Measurements from ENCODE around the gene ADD3. TPM values are rescaled to one million over a fixed set of nuclear protein-coding genes. Genes with fewer than 3 reads are reported as not detected.

ADD3 gene
- total RNA-seq, 3 donors from 2014 or later, result 109 to 165 (median 141) TPM

- DNase-seq (peak in 1 of 3 donors; percentile 47), ATAC-seq (peak; percentile 84)
- intact Hi-C loops (cut with DNase I, micrococcal nuclease), result no loop called here
- no peaks in the 10 kb centered on the region for H3K36me3 ChIP-seq (ENCODE audit: low read depth)
- TF ChIP-seq CTCF (IDR thresholded peaks at IDR 0.05), result no peak
- peaks cover 25% of the 10 kb centered on the region for H3K4me1 ChIP-seq (ENCODE audit: low read depth)
- H3K4me3 ChIP-seq, result no peak overlapping the region
- H3K9me3 ChIP-seq, result no peaks in the 10 kb centered on the region
Observed at GRCh38 chr10:110168601-110169481, 161.1 kb downstream of the ADD3 start.

GRCh38 chr10:110169586-110169985 is 161.8 kb downstream of the ADD3 start:
- TF ChIP-seq CTCF (IDR thresholded peaks at IDR 0.05), result no peak
- DNase-seq, result no peak
- H3K4me1 ChIP-seq (ENCODE audit: low read depth), result peaks cover 20% of the 10 kb centered on the region
- H3K9me3 ChIP-seq, result no peaks in the 10 kb centered on the region
- H3K4me3 ChIP-seq, result no peak overlapping the region
- no peak for ATAC-seq
- no peaks in the 10 kb centered on the region for H3K36me3 ChIP-seq (ENCODE audit: low read depth)
- intact Hi-C loops (cut with DNase I, micrococcal nuclease), result no loop called here

- no peaks in the 10 kb centered on the region for H3K36me3 ChIP-seq (ENCODE audit: low read depth)
- no peaks in the 10 kb centered on the region for H3K9me3 ChIP-seq
- intact Hi-C loops (cut with DNase I, micrococcal nuclease), result no loop called here
- DNase-seq (no peak), ATAC-seq (no peak)
- H3K4me1 ChIP-seq (ENCODE audit: low read depth), result peaks cover 20% of the 10 kb centered on the region
- no peak overlapping the region for H3K4me3 ChIP-seq
- no peak for TF ChIP-seq CTCF (IDR thresholded peaks at IDR 0.05)
Observed at GRCh38 chr10:110170142-110170971, 162.6 kb downstream of the ADD3 start.

- no peaks in the 10 kb centered on the region for H3K9me3 ChIP-seq
- H3K36me3 ChIP-seq (ENCODE audit: low read depth), result no peaks in the 10 kb centered on the region
- H3K4me1 ChIP-seq (ENCODE audit: low read depth), result peaks cover 20% of the 10 kb centered on the region
- ATAC-seq (peak; percentile 66), DNase-seq (no peak)
- H3K4me3 ChIP-seq, result no peak overlapping the region
- intact Hi-C loops (cut with DNase I, micrococcal nuclease), result no loop called here
- no peak for TF ChIP-seq CTCF (IDR thresholded peaks at IDR 0.05)
Observed at GRCh38 chr10:110171032-110171431, 163.2 kb downstream of the ADD3 start.

GRCh38 chr10:110172155-110172554 is 164.4 kb downstream of the ADD3 start:
- intact Hi-C loops (cut with DNase I, micrococcal nuclease), result no loop called here
- H3K4me1 ChIP-seq (ENCODE audit: low read depth), result peaks cover 20% of the 10 kb centered on the region
- no peak overlapping the region for H3K4me3 ChIP-seq
- H3K9me3 ChIP-seq, result no peaks in the 10 kb centered on the region
- ATAC-seq (no peak), DNase-seq (no peak)
- no peaks in the 10 kb centered on the region for H3K36me3 ChIP-seq (ENCODE audit: low read depth)
- TF ChIP-seq CTCF (IDR thresholded peaks at IDR 0.05), result no peak
